Stimulated activated CD4-positive, alpha-beta T cell treated with anti-CD3 and anti-CD28 coated beads, Interleukin-12 subunit alpha, Interleukin-12 subunit beta, amount 100 ng/mL, for 48 hours (primary cell): Measurements from ENCODE around the gene ETNK2.

Source experiments
- DNase-seq, 3 donors: peaks; one replicate each; pipeline ENCODE4 v3.0.0-alpha.2; 2020; ENCODE audit warnings: low read depth in 2 of 3, low spot score in 1 of 3

ETNK2 gene

DNA sequence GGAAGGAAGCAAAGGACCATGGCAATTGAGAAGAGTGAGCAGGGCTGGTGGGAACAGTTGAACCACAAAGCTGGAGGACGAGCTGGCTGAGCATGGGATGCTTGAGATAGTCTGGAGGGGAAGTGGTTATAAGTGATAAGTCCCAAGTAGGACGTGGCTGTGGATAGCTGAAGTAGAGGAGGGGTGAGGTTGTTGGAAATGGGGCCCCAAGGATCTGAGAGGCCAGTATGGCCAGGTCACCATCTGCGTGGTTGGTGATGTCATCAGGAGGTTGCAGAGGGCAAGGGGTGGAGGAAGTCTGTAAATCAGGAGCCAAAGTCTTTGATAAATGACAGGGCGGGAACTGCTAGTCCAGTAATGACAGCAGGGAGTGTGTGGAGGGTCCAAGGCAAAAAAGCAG is 25.3 kb upstream of the ETNK2 start:
- no peak for DNase-seq

GRCh38 chr1:204176049-204176448 is 24.2 kb upstream of the ETNK2 start:
- no peak for DNase-seq

DNA sequence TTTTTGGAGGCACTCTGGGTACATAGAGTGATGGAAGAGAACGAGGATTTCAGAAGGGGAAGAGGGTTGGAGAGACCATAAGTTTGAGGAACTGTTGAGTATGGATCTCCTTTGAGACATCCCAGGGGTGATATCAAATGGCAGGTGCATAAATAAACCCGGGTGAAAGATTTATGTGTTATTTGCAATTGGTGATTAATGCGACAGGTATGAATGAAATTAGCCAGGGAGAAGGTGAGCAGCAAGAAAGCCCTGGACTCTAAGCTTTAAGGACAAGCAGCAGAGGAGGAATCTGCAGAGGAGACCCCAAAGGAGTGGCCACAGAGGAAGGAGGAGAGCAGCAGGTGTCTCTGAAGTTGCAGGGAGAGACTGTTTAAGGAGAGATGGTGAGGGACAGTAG is 23.1 kb upstream of the ETNK2 start:
- no peak for DNase-seq

DNA sequence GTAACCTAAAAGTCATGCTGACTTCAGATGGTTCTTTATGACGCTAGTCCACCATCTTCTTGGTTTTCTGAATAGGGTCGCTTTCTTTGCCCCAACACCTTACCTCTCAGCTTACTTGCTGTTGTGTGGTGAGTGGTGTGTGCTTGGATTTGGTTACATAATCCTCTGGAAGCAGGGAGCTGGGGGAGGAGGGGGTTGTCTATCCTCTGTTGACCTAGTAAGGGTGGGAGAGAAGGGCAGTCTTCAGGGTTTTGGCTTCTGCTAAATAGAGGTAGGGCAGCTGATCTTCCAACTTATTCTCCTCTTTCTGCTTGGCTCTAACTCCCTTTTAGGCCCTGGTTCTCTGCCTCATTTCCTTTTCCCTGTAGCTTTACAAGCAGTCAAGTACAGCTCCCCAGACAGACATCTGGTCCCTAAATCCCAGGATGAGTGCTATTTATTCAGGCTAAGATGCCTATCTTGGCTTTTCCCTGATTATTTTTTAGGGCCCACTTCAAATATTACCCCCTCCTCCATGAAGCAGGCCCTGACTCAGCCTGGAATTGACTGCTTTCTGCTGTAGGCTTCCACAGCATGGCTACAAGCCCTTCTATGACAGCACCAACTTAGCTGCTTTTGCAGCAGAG is 20.7 kb upstream of the ETNK2 start:
- no peak for DNase-seq

GRCh38 chr1:204171751-204172178 is 19.9 kb upstream of the ETNK2 start:
- no peak for DNase-seq

GRCh38 chr1:204170494-204171155 is 18.8 kb upstream of the ETNK2 start:
- DNase-seq: no peak

DNA sequence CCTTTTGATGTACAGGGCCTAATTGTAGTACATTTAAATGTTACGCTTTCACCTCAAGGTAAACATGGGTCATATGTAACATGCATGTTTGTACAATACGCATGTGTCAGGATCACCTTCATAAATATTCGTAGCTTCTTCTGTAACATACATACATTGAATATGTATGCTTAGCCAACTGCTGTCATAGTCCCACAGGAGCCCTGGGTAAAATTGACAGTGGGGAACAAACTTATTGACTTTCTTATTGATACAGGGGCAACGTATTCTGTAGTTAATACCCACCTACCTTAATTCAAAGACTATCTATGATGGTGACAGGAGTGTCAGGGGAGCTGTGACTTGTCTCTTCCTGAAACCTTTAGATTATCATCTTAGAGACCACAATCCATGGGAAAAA is 18.0 kb upstream of the ETNK2 start:
- no peak for DNase-seq

DNA sequence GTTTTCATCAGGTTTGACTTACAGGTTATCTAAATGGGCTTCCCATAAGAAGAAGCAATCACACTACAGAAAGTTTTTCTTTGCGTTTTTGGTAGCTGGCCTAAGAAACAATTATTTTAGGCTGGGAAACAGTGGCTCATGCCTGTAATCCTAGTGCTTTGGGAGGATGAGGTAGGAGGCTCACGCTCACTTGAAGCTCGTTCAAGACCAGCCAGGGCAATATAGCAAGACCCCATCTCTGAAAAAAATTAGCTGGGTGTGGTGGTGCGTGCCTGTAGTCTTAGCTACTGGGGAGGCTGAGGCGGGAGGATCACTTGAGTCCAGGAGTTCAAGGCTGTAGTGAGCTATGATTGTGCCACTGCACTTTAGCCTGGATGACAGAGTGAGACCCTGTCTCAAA is 15.9 kb upstream of the ETNK2 start:
- DNase-seq: no peak

GRCh38 chr1:204166219-204166618 is 14.4 kb upstream of the ETNK2 start, which contains the start of gene REN:
TSS of gene REN (minus strand) at chr1:204166337. CDS start at chr1:204166293, 44 bp downstream.
- no peak for DNase-seq

DNA sequence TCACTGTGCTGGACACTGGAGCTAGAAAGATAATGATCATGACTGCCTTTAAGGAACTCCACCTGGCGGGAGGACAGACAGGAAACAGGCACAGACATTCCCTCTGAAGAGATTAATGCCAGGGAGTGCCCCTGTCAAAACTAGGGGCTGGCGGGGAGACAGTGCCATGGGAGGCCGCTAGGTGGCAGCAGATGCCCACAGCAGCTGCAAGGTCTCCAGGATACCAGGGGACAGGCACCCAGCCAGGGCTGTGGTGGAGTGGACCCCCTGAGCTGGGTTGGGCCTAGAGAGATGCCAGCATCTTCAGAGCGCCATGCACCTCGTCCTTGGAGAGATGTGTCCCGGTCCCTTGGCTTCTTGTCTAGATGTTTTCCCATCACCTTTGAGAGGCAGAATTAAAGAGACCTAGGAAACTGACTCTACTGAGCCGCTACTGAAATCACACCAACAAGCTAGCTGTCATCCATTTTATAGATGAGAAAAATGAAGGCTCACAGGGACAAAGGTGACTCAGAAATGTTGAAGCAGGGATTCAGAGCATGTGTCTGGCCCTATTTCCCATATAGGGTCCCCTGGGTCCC is 10.7 kb upstream of the ETNK2 start:
- DNase-seq: peak; percentile 63 to 83 (median 69)

DNA sequence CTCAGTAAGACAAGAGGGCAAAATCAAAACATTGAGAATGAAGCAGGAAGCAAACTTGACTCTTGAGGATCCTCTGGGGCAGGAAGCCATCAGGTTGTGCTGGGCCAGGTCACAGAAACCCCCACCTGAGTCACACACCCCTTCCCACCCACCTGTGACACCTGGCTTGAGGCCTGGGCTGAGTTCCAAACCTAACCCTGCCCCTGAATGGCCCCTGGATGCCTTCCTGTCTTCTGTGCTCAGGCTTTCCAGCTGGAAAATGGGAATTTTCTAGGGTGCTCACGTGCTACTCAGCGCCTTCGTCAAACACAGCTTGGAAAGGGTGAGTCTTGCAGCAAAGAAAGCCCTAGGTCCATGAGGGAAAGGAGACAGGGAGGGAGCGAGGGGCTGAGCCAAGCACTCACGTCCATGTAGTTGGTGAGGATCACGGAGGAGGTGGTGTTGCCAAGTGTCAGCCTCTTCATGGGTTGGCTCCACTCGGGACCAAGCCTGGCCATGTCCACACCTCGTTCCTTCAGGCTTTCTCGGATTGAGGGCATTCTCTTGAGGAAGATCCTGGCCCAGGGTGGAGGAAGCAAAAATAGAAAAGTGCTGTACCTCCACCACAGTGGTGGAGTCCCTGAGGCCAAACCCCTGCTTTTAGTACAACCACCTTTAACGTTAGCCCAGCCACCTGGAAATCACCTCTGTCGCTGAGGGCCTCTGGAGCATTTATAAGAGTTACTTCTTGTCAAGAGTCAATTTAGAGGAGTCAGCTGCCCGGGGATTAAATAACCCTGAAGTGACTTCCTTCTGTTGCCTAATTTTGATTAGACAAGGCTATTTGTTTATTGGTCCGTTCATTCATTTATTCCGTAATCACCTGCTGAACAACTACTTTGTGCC is 10.0 kb upstream of the ETNK2 start:
- no peak for DNase-seq

- DNase-seq: no peak
These were observed 6.1 kb upstream of the ETNK2 start for GRCh38 chr1:204157962-204158361.

GRCh38 chr1:204155881-204156280 is 4.0 kb upstream of the ETNK2 start:
- DNase-seq: no peak

DNA sequence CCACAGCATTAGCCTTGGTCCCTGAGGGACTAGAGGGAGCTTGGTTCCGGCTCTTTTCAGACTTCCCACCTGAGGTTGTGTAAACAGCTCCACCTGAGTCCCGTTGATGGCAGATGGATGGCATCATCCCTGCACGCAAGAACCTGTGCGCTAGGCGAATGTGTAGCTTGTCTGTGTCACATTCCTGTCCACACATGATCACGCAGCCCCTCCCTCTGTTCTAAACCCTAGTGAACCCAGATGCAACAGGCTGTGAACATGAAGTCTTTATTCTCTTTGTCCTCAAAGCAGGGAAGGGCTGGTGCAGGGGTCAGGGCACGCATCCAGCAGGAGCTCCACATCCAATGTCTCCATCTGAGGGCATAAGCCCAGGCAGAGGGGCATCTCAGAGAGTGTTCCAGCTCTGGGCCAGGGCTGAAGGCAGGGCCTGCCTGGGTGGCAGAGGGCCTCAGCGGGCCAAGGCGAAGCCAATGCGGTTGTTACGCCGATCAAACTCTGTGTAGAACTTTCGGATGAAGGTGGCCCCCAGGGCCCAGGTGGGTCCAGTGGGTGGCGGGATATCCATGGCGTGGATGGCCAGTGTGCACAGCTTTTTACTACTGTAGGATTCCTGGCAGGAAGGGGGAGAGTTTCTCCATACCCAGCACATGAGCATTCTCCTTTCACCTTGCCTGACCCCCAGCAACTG is 2.9 kb upstream of the ETNK2 start:
- DNase-seq: no peak

GRCh38 chr1:204153667-204154066 is 1.8 kb upstream of the ETNK2 start:
- DNase-seq: no peak

DNA sequence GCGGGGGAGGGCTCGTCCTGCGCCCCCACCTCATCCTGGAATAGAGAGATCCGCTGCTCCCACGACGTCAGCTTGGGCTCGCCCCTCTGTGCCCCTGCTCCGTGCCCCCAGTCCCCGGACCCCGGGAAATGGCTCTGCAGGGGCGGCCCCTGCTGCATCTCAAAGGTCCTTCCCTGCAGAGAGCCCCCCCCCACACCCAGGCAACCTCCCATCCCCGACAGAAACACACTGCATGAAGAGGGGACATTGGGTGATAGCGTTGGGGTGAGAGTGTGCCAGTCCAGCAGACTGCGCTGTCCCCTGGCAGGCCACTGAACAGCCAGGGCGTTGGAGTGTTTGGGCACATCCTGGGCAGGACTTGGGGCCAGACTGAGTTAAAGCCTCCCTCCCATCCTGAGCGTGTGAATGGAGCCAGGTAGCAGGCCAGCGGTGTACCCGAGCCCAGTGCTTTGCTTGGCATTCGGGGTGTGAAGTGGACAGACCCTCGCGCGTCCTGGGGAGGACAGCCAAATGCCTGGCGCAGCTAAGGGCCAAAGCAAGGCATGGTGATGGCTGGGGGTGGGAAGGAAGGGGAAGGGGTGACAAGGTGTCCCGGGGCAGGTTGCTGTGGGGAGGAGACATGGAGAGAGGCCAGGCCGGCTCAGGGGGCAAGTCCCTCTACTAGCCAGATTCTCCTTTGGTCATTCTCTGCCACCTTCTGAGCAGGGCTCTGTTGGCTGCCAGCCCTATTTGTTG is 633 bp upstream of the ETNK2 start:
- DNase-seq: no peak

- DNase-seq: no peak
These were observed 917 bp downstream of the ETNK2 start for GRCh38 chr1:204150702-204151551.

DNA sequence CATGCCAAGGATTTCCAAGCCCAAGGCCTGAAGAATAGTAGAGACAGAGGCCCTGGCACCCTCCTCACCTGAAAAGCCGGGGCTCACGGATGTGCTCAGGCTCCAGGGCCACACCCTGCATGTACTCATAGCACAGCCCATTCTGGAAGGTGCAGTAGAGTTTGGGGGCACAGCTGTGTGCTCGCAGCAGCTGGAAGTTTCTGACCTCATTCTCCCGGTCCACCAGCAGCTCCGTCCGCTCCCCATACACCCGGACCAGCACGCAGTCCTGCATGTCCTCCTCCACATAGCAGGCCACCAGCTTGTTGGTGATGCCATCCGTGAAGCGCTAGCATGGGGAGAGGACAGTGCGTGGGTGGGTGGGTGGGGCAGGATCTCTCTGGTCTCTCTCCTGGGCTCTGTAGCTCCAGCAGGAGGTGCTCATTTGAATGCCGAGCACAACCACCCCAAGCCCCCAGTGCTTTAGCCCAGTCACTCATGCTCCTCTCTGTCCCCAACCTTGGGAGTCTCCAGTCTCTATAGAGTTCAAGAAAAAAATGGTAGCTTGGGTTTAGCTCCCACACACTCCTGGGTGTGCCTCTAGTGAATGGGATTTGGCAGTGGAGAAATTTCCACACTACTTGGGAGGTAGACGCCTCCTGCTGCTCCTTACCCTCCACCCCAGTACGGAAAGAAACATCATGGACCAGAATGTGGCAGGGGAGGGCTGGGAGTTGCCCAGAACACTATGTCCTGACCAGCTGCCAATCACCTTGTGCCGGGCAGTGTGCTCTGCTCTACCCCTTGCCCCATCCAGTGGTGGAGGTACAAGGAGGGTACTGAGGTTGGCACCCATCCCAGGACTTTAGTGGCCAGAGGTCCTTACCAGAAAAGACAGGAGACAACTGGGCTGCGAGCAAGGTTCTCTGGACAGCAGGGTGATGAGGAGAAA is 1.9 kb downstream of the ETNK2 start:
- no peak for DNase-seq
